PC-9 (cell line): ENCODE results near the gene UBQLN1. TPM values are rescaled to one million over a fixed set of nuclear protein-coding genes. Genes with fewer than 3 reads are reported as not detected.

Source experiments
- BruUV-seq: library from RNA; stranded (reverse); fragments of 400-500 nt; replicated peaks from 2 replicates; lab custom pipeline; 2021; lab: Mats Ljungman, UMichigan
- CTCF ChIA-PET: fragments of 300-600 bp; sonication (Branson Sonifier 250); formaldehyde crosslinking; loops from one replicate; lab custom pipeline; 2022; ENCODE audit warnings: antibody characterized with exemption; lab: Charles Lee
- POLR2A ChIA-PET: fragments of 300-600 bp; sonication (Branson Sonifier 250); formaldehyde crosslinking; loops from one replicate; lab custom pipeline; 2022; ENCODE audit warnings: antibody characterized with exemption; ENCODE audit not compliant: unreplicated experiment; lab: Charles Lee
- DNase-seq, 2 experiments: peaks; one replicate each; pipeline versions ENCODE4 v3.0.0 to v3.0.0-alpha.2; 2015 to 2022; ENCODE audit warnings: mixed read lengths in 1 of 2
- H2AFZ ChIP-seq: fragments of 200-600 bp; sonication (generic); 2 replicates; pipeline ENCODE4 v1.8.1; 2017; ENCODE audit warnings: antibody characterized with exemption
- H3F3A ChIP-seq: fragments of 200-600 bp; sonication (generic); 2 replicates; pipeline ENCODE4 v1.8.1; 2017; ENCODE audit warnings: antibody characterized with exemption, mild to moderate bottlenecking, low read depth; ENCODE audit not compliant: insufficient read depth
- H3K27ac ChIP-seq: fragments of 200-600 bp; sonication (generic); 2 replicates; pipeline ENCODE4 v1.6.1; 2016; ENCODE audit warnings: mixed run types
- H3K27me3 ChIP-seq: fragments of 200-600 bp; sonication (generic); 2 replicates; pipeline ENCODE4 v1.6.1; 2016; ENCODE audit warnings: low read depth, mixed run types; ENCODE audit not compliant: insufficient read depth
- H3K36me3 ChIP-seq: fragments of 200-600 bp; sonication (generic); 2 replicates; pipeline ENCODE4 v1.6.1; 2016; ENCODE audit warnings: low read depth, mixed run types
- H3K4me1 ChIP-seq: fragments of 200-600 bp; sonication (generic); replicated peaks from 2 replicates; pipeline ENCODE4 v1.6.1; 2016; ENCODE audit warnings: mixed run types; ENCODE audit not compliant: insufficient read depth
- H3K4me2 ChIP-seq: fragments of 200-600 bp; sonication (generic); 2 replicates; pipeline ENCODE4 v1.6.1; 2017; ENCODE audit warnings: mixed run types
- H3K4me3 ChIP-seq: fragments of 200-600 bp; sonication (generic); 2 replicates; pipeline ENCODE4 v1.6.1; 2016; ENCODE audit warnings: mixed run types
- H3K79me2 ChIP-seq: fragments of 200-600 bp; sonication (generic); 2 replicates; pipeline ENCODE4 v1.6.1; 2017; ENCODE audit warnings: low read depth, mixed run types
- H3K9me2 ChIP-seq: fragments of 200-600 bp; sonication (generic); 2 replicates; pipeline ENCODE4 v1.8.1; 2017; ENCODE audit warnings: mild to moderate bottlenecking; ENCODE audit not compliant: insufficient read depth
- H3K9me3 ChIP-seq: fragments of 200-600 bp; sonication (generic); 2 replicates; pipeline ENCODE4 v1.8.1; 2016; ENCODE audit warnings: low read depth; ENCODE audit not compliant: insufficient read depth
- H4K20me1 ChIP-seq: fragments of 200-600 bp; sonication (generic); 2 replicates; pipeline ENCODE4 v1.8.1; 2017; ENCODE audit not compliant: insufficient read depth
- EZH2 ChIP-seq: fragments of 200-600 bp; sonication (generic); IDR thresholded peaks from 2 replicates; pipeline ENCODE4 v1.8.0; 2017; ENCODE audit warnings: antibody characterized with exemption, low read depth
- intact Hi-C: fragments of 100-400 bp; cut with micrococcal nuclease; formaldehyde crosslinking; loops from one replicate; pipeline ENCODE4 v1.10.0; 2022; ENCODE audit not compliant: unreplicated experiment
- total RNA-seq: library from RNA; stranded (reverse); gene quantifications from 2 replicates; pipeline ENCODE4 v1.2.3, GENCODE V29; 2021
- TF ChIP-seq, protein P1 (sequence below): fragments of 200-600 bp; sonication (generic); conservative IDR thresholded peaks from 2 replicates; pipeline ENCODE4 v1.6.1; 2017; ENCODE audit warnings: mixed run types, antibody characterized with exemption, mild to moderate bottlenecking, moderate library complexity

The UBQLN1 gene
- total RNA-seq, 1 experiment from 2014 or later: 129 TPM

DNA sequence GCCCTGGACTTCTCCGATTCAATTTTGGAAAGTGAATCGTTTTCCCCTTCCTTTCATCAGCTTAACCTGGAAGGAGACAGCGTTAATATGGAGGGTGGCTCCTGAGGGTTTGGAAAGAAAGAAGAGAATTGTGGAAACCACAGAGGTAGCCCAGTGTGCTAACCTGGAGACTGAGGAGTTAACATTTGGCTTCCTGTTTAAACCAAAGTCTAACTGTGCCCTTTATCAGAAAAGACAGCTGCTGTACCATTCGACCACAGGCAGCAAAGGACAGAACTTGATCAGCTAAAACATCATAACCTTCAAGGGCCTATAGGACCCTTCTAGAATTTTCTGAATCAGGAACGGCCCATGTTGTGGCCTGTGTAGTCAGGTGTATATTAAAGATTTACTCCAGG, 84.1 kb downstream of the UBQLN1 start:
- Histone ChIP-seq H3K36me3 (no peaks in the 10 kb centered on the region), H3K4me2 (peak overlapping the region; percentile 79), H2AFZ (peak overlapping the region; percentile 93), H3K79me2 (no peaks in the 10 kb centered on the region), H4K20me1 (no peaks in the 10 kb centered on the region), H3K27ac (peak overlapping the region; percentile 25; the same call in 1 of the 2 replicates), H3K9me2 (no peaks in the 10 kb centered on the region), H3K4me3 (peak overlapping the region; percentile 86), H3F3A (peaks cover 15% of the 10 kb centered on the region), H3K4me1 (peaks cover 9% of the 10 kb centered on the region), H3K9me3 (no peaks in the 10 kb centered on the region), H3K27me3 (no peaks in the 10 kb centered on the region)
- ChIA-PET POLR2A (no interaction called here), CTCF (interaction anchor here (0.6 kb wide), 2 partner anchors 282 to 285 kb away, joined by 3 to 4 read pairs; no protein-coding TSS in a partner anchor)
- intact Hi-C loops: loop anchor here (5.0 kb wide), 1 partner anchor 299 kb away; the partner anchor contains the start of gene KIF27
- DNase-seq: peak in 1 of 2 experiments; percentile 34
- TF ChIP-seq, protein P1, sequence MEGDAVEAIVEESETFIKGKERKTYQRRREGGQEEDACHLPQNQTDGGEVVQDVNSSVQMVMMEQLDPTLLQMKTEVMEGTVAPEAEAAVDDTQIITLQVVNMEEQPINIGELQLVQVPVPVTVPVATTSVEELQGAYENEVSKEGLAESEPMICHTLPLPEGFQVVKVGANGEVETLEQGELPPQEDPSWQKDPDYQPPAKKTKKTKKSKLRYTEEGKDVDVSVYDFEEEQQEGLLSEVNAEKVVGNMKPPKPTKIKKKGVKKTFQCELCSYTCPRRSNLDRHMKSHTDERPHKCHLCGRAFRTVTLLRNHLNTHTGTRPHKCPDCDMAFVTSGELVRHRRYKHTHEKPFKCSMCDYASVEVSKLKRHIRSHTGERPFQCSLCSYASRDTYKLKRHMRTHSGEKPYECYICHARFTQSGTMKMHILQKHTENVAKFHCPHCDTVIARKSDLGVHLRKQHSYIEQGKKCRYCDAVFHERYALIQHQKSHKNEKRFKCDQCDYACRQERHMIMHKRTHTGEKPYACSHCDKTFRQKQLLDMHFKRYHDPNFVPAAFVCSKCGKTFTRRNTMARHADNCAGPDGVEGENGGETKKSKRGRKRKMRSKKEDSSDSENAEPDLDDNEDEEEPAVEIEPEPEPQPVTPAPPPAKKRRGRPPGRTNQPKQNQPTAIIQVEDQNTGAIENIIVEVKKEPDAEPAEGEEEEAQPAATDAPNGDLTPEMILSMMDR: no peak
- no peak for TF ChIP-seq EZH2
- no TSS peak for BruUV-seq

DNA sequence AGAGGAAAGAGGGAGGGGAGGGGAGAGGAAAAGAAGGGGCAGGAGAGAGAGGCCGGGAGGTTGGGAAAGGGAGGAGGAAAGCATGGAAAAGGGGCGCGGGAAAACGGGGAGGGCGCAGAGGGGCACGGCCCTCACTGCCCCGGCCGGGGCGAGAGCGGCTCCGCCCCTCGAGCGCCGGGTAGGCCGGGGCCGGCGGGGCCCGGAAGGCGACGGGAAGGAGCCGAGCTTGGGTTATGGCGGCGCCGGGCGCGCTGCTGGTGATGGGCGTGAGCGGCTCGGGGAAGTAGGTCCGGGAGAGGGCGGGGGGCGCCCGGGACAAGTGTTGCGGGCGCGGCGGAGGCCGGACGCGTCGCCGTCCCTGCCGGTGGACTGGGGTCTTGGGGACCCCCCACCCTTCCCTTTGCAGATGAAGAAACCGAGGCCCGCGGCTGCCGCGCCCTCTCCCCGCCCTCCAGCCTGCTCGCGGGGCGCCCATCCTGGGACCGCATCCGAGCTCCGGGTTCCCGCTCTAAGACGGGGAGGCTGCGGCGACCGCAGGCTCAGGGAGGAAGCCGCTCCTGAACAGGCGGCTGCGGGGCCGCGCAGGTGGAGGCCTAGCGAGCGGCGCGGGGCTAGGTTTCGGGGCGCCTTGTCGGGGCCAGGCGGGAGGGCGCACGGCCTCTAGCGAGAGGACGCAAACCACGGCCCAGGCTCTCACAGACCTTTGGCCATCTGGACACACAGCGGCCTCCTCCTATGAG, 84.6 kb downstream of the UBQLN1 start, which contains the start of gene IDNK:
IDNK (plus strand) TSS at position 205 of the 740 bp plus-strand sequence; CDS start at position 234, 29 bp downstream.
- peak within 1 kb of the TSS; percentile 86 for H3K4me3 ChIP-seq
- peaks cover 9% of the 10 kb centered on the region for H3K4me1 ChIP-seq
- no peaks in the 10 kb centered on the region for H3K9me3 ChIP-seq
- peak within 1 kb of the TSS; percentile 79 for H3K4me2 ChIP-seq
- peak within 1 kb of the TSS; percentile 93 for H2AFZ ChIP-seq
- DNase-seq: peak in 1 of 2 experiments; percentile 48
- H3F3A ChIP-seq: peaks cover 15% of the 10 kb centered on the region
- H3K36me3 ChIP-seq: no peaks in the 10 kb centered on the region
- H4K20me1 ChIP-seq: no peaks in the 10 kb centered on the region
- no peaks in the 10 kb centered on the region for H3K9me2 ChIP-seq
- no peaks in the 10 kb centered on the region for H3K27me3 ChIP-seq
- peak within 1 kb of the TSS; percentile 25 for H3K27ac ChIP-seq
- no TSS peak for BruUV-seq
- POLR2A ChIA-PET: no interaction called here
- TF ChIP-seq, protein P1: no peak
- no peak for TF ChIP-seq EZH2
- CTCF ChIA-PET: interaction anchor here (0.5 to 0.7 kb wide), 3 partner anchors 26 to 1999 kb away, joined by 3 to 6 read pairs (median 3); no protein-coding TSS in a partner anchor
- intact Hi-C loops: loop anchor here (5.0 kb wide), 1 partner anchor 299 kb away; the partner anchor contains the start of gene KIF27
- no peaks in the 10 kb centered on the region for H3K79me2 ChIP-seq

DNA sequence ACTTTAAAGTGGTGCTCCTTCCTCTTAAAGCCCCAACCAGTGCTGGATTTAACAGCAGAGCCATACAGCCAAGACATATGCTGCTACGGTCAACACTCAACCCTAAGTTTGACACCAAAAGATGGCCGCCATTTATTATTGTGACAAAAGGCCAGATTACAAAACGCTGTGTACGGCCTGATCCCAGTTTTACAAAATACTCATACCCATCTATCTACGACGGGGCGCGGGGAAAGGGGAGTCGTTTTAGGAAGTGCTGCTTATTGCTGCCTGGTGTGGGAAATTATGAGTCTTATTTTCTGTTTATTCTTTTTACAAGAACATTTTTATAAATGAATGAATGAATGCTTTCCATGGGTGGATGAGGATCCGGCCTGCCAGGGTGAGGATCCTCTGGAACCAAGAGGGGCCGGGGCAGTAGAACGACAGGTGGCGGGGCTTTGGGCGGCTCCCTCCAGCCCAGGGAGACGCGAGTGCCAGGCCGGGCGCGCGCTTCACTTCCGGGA, 85.3 kb downstream of the UBQLN1 start:
- no peaks in the 10 kb centered on the region for H3K9me2 ChIP-seq
- H3K4me2 ChIP-seq: peak overlapping the region; percentile 79
- peak overlapping the region; percentile 93 for H2AFZ ChIP-seq
- intact Hi-C loops: loop anchor here (5.0 kb wide), 1 partner anchor 300 kb away; the partner anchor contains the start of gene KIF27
- H4K20me1 ChIP-seq: no peaks in the 10 kb centered on the region
- no peak for DNase-seq
- H3K4me1 ChIP-seq: peaks cover 9% of the 10 kb centered on the region
- H3K36me3 ChIP-seq: no peaks in the 10 kb centered on the region
- TF ChIP-seq EZH2: no peak
- TF ChIP-seq, protein P1: no peak
- H3K4me3 ChIP-seq: peak overlapping the region; percentile 86
- ChIA-PET CTCF (interaction anchor here (0.7 kb wide), 2 partner anchors 26 to 85 kb away, joined by 4 to 6 read pairs; no protein-coding TSS in a partner anchor), POLR2A (no interaction called here)
- H3K27ac ChIP-seq: no peak overlapping the region
- H3F3A ChIP-seq: peaks cover 15% of the 10 kb centered on the region
- BruUV-seq: no TSS peak
- no peaks in the 10 kb centered on the region for H3K27me3 ChIP-seq
- H3K79me2 ChIP-seq: no peaks in the 10 kb centered on the region
- H3K9me3 ChIP-seq: no peaks in the 10 kb centered on the region
